HG03095 (cell line): ENCODE measurements around the gene WWOX.

ENCODE experiments used
- ATAC-seq: cut with Tn5 transposase; IDR thresholded peaks from one replicate; pipeline ENCODE4 v1.9.1; 2021; ENCODE audit warnings: moderate library complexity; ENCODE audit not compliant: unreplicated experiment

WWOX gene

GRCh38 chr16:79137426-79137939 is 1038.0 kb downstream of the WWOX start:
- no peak for ATAC-seq

DNA sequence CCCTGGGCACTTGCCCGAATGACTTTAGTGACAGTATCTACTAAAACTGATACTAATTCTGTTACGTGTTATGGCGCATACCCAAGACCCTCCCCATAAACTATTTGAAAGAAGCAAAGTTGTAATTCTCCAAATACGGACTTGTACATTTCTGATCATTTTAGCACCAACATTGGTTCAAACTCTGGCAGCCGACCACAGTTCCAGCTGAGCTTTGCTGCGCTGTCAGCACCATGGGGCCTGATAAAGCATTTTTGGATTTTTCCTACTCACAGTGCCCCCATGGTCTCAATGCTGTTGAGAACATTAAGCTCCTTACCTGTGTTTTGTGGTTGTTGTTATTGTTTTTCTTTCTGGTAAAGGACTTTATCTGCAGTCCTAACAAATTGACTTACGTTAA is 1040.3 kb downstream of the WWOX start:
- ATAC-seq: no peak

DNA sequence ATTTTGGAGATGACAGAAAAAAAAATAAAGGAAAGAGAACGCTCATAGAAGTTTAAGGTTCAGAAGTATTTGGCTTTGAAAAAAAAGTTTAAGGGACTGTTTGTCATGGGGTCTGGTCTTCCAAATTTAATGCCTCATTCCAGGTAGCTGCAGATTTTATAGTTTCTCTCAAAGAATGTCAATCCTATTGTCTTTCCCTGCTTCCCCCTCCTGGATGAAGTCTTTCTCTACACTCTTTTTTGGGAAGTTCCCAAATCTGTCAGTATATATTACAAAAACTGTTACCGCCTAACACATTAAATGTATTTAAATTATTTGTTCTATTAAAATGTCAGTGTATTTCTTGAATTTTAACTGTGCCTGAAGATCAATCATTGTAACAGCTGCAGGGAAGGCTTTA is 1043.6 kb downstream of the WWOX start:
- no peak for ATAC-seq

DNA sequence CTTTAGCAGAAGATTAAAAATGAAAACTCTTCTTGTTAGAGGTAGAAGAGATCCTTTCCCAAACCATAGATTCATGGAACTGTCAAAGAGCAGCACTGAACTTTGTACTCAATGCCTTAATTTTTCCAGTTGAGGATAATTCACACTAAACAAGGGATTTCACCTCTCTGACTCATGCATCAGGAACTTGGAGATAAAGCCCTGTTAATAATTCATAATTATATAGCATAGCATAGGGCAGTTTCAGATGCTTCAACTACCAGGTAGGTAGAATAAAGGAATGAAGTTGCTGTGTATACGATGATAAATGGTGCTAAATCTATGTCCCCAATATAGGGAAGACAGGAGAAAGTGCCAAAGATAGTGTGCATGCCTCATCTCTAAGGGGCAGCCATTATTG is 1050.7 kb downstream of the WWOX start:
- ATAC-seq: no peak

GRCh38 chr16:79150632-79151310 is 1051.3 kb downstream of the WWOX start:
- ATAC-seq: no peak

DNA sequence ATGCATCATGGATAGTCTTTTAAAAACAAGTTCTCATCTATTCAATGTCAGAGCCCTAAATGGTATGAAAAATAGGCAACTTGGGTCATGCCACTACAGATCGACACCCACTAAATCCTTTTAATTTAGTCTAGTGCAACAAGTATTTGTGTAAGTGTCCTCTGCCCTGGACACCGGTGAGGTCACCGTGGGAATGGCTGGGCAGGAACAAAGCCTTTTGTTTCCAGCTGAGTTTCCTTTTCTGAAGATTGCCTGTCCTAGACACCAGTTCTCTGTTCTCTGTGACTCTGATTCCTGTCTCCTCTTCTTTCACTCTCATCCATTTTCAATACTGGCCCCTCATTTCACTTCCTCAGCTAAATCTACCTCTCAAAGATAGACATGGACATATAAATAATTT is 1054.6 kb downstream of the WWOX start:
- ATAC-seq: no peak

DNA sequence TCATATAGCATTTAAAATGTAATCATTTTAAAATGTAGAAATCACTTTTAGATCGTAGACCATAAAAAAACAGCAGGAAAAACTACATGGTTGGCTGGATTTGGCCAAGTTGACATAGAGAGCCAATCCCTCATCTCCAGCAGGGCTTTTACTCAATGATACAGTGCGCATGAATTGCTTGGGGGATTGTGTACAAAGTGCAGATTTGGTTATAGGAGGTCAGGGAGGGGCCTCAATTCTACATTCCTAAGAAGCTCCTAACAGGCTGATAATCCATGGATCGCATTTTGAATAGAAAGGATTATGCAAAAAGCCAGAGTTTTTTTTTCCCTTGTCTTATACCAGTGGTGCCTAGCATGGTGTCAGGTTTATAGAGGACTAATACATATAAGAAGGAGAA is 1056.0 kb downstream of the WWOX start:
- ATAC-seq: no peak

GRCh38 chr16:79155904-79156303 is 1056.5 kb downstream of the WWOX start:
- ATAC-seq: no peak

DNA sequence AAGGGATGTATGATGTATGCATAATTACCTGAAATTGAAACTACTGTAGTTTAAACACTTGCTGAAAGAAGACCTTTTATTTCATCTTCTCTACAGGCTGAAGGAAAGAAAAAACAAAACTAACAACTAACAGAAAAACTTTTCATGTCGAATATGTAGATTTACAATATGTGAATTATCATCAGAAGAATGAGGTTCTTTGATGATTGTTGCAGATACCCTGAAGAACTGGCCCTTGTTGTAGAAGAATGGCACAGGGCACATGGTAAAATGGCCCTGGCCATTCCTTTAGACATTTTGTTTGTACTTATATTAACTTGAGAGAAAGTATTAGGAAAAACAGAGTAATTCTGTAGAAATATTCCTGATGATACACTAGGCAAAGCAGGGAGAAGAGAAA is 1057.3 kb downstream of the WWOX start:
- ATAC-seq: no peak

GRCh38 chr16:79158337-79158736 is 1058.9 kb downstream of the WWOX start:
- no peak for ATAC-seq

- ATAC-seq: no peak
Measured at GRCh38 chr16:79159261-79160049, 1060.0 kb downstream of the WWOX start.

DNA sequence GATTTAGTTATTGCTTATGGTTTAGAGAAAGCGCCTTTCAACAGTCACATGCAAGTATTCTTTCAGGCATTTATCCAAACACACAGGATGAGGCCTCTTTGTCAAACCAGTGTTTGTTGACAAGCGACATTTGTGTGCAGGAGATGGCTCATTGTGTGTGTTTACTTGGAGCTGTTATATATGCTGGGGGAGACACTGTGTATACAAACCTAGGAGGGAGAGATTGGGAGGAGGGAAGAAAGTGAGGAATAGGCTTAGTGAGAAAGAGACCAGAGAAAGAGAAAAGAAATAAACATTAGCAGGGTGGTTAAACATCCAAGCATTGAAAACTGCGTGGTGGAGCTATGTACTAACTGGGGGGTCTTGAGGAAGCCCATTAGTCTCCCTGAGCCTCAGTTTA is 1063.5 kb downstream of the WWOX start:
- no peak for ATAC-seq

DNA sequence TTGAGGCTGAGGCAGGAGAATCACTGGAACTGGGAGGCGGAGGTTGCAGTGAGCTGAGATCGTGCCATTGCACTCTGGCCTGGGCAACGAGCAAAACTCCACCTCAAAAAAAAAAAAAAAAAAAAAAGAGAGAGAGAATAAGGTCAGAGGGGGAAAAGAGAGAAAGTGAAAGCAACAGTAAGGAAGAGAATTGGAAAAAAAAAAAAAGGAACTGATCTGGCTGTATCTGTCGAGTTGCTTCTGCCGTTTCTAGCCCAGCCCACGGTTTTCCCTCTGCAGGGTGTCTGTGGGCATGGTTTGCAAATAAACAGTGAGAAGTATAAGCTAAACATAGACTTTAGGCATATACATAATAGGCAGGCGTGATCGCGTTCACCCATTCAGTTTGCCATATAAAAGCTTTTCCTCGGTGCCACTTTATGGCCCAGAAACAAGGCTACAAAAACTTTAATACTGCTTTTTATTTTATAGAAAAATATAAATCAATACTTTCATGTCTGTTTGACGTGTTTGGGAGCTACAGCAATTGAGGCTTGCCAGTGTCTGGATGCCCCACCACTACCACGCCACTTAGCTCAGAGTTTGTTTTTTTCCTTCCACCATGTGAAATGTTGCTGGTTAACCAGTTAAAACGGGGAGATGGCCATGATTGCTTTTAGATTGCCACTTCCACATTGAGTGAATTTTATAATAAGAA is 1064.4 kb downstream of the WWOX start:
- ATAC-seq: no peak

GRCh38 chr16:79164388-79164995 is 1065.0 kb downstream of the WWOX start:
- no peak for ATAC-seq

DNA sequence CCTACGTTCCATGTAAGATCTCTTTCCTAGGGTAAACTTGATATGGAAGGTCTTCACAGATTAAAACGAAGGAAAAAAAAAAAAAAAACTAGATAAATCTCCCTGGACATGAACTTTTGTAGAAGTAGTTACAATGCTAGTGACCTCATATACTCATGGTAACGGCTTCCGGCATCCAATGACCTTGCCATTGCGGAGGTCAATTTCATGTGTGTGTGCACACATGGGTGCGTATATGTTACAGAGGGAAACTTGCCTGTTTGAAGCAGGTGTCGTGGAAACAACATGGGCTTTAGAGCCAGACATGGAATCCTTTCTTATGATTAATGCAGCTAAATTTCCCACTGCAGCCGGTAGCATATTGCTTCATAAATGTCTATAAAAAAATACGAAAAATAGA is 1065.6 kb downstream of the WWOX start:
- ATAC-seq: no peak

GRCh38 chr16:79165506-79165905 is 1066.1 kb downstream of the WWOX start:
- ATAC-seq: no peak

DNA sequence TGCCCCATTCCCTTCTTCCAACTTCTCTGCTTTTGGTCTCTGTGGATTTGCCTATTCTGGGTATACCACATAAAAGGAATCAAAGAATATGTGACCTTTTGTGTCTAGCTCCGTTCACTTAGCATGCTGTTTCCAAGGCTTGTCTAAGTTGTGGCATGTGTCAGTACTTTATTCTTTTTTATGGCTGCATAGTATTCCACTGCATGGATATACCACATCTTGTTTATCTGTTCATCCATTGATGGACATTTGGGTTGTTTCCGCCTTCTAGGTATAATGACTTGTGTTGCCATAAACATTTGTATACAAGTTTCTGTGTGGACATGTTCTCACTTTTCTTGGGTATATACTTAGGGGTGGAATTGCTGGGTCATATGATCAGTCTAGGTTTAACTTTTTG is 1068.4 kb downstream of the WWOX start:
- ATAC-seq: no peak

- ATAC-seq: no peak
Measured at GRCh38 chr16:79168321-79168720, 1068.9 kb downstream of the WWOX start.

DNA sequence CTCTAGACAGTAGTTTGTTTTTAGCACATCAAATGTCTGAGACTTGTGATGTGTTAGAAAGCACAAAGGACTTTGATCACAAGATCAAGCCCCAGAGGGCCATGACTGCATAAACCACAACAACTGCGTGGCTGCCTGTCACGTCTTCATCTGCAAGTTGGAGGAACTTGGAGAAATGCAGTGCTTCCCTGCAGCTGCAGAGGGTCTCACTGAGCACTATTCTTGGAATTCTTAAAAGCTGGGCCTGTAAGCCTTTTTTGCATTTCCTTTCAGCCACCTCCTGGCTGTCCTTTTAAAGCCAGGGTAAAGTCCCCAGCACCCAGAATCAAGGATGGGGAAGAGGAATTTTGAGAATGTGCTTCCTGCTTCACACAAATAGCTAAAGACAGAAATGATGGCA is 1069.8 kb downstream of the WWOX start:
- ATAC-seq: no peak

DNA sequence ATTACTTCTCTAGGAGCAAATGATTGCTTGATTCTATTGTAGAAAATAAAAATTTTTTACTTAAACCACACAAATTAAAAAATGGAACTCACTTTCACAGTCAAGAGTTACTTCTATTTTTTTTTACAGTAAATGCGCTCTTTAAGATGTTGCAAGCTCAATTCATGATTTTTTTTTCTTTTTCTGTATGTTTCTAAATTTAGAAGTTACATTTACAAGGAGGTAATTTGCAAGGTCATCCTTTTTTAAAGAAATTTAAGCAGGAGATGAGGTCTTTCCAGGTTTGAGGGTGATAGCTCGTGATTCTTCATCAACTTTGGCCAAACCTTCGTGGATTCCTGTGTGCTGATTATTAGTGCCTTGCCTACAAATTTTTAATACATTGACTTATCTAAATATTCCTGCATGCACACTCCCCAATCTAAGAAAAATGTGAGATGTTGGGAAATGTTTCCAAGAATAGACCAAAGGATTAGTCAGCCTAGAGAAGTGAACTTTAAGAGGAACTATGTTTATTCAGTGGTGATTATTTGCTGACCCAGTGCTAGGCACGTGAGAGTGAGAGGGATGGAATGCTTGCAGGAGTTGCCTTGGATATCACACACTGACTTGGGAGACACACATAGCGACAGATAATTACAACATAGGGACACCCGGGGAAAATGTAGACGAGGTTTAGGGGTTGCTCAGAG is 1071.2 kb downstream of the WWOX start:
- ATAC-seq: no peak

GRCh38 chr16:79171504-79171903 is 1072.0 kb downstream of the WWOX start:
- ATAC-seq: no peak
